ENCODE data around the gene PPP2R5A. TPM values are rescaled to one million over a fixed set of nuclear protein-coding genes. Genes with fewer than 3 reads are reported as not detected.
A peak's percentile ranks its signal among the peaks of the same experiment; 100 is the strongest.

The PPP2R5A gene
- total and polyA plus RNA-seq, 2 of the 13 experiments (the other 11 are each of a cell fraction or from before 2014, with no cell fraction given) = 22.0 to 31.4 TPM

- TF ChIP-seq, protein P1, sequence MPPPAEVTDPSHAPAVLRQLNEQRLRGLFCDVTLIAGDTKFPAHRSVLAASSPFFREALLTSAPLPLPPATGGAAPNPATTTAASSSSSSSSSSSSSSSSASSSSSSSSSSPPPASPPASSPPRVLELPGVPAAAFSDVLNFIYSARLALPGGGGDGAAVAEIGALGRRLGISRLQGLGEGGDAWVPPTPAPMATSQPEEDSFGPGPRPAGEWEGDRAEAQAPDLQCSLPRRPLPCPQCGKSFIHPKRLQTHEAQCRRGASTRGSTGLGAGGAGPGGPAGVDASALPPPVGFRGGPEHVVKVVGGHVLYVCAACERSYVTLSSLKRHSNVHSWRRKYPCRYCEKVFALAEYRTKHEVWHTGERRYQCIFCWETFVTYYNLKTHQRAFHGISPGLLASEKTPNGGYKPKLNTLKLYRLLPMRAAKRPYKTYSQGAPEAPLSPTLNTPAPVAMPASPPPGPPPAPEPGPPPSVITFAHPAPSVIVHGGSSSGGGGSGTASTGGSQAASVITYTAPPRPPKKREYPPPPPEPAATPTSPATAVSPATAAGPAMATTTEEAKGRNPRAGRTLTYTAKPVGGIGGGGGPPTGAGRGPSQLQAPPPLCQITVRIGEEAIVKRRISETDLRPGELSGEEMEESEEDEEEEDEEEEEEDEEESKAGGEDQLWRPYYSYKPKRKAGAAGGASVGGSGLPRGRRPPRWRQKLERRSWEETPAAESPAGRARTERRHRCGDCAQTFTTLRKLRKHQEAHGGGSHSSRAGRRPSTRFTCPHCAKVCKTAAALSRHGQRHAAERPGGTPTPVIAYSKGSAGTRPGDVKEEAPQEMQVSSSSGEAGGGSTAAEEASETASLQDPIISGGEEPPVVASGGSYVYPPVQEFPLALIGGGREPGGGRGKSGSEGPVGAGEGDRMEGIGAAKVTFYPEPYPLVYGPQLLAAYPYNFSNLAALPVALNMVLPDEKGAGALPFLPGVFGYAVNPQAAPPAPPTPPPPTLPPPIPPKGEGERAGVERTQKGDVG (CRISPR knock-in tag; IDR thresholded peaks at IDR 0.05; ENCODE audit: borderline replicate concordance) = no peak
- TF ChIP-seq NKX3-1 (CRISPR knock-in tag; IDR thresholded peaks at IDR 0.05) (no peak), CBX5 (CRISPR knock-in tag; IDR thresholded peaks at IDR 0.05; ENCODE audit: borderline replicate concordance) (no peak), ZNF232 (CRISPR knock-in tag; IDR thresholded peaks at IDR 0.05; ENCODE audit: borderline replicate concordance) (peak; percentile 34; the same call in 1 of the 2 replicates), NR3C1 (CRISPR knock-in tag; IDR thresholded peaks at IDR 0.05) (no peak), EHMT2 (IDR thresholded peaks at IDR 0.05; ENCODE audit: borderline replicate concordance, low read depth, low read length) (no peak), ZNF768 (CRISPR knock-in tag; IDR thresholded peaks at IDR 0.05) (no peak), FOXP1 (IDR thresholded peaks at IDR 0.05) (no peak), FOXP1 (CRISPR knock-in tag; IDR thresholded peaks at IDR 0.05) (peak; percentile 78), MAF1 (CRISPR knock-in tag; IDR thresholded peaks at IDR 0.05; ENCODE audit: borderline replicate concordance) (no peak), SAFB2 (CRISPR knock-in tag; IDR thresholded peaks at IDR 0.05; ENCODE audit: borderline replicate concordance, low read depth) (no peak), THRA (CRISPR knock-in tag; IDR thresholded peaks at IDR 0.05; ENCODE audit: borderline replicate concordance) (no peak; the same call in 1 of the 2 replicates), KDM3A (CRISPR knock-in tag; IDR thresholded peaks at IDR 0.05; ENCODE audit: low read depth) (no peak), EED (CRISPR knock-in tag; IDR thresholded peaks at IDR 0.05) (no peak), IRF2 (CRISPR knock-in tag; IDR thresholded peaks at IDR 0.05) (no peak), ESRRA (CRISPR knock-in tag; IDR thresholded peaks at IDR 0.05; ENCODE audit: low read depth) (no peak), TCF7 (IDR thresholded peaks at IDR 0.05; ENCODE audit: low read depth) (no peak; the same call in 1 of the 2 replicates), RFX3 (CRISPR knock-in tag; IDR thresholded peaks at IDR 0.05) (no peak), PHF8 (CRISPR knock-in tag; IDR thresholded peaks at IDR 0.05) (no peak), ZNF329 (CRISPR knock-in tag; IDR thresholded peaks at IDR 0.05; ENCODE audit: low read depth) (no peak), ZSCAN20 (CRISPR knock-in tag; IDR thresholded peaks at IDR 0.05; ENCODE audit: borderline replicate concordance) (no peak), CREM (IDR thresholded peaks at IDR 0.05) (peak; percentile 30; the same call in 1 of the 2 replicates), CREM (CRISPR knock-in tag; IDR thresholded peaks at IDR 0.05) (no peak), TAF15 (IDR thresholded peaks at IDR 0.05; ENCODE audit: low read depth, low read length, poor library complexity, severe bottlenecking) (no peak), SNAI1 (CRISPR knock-in tag; IDR thresholded peaks at IDR 0.05; ENCODE audit: borderline replicate concordance) (no peak), ZNF138 (CRISPR knock-in tag; IDR thresholded peaks at IDR 0.05; ENCODE audit: low read depth) (no peak)
- TF ChIP-seq, protein P2, sequence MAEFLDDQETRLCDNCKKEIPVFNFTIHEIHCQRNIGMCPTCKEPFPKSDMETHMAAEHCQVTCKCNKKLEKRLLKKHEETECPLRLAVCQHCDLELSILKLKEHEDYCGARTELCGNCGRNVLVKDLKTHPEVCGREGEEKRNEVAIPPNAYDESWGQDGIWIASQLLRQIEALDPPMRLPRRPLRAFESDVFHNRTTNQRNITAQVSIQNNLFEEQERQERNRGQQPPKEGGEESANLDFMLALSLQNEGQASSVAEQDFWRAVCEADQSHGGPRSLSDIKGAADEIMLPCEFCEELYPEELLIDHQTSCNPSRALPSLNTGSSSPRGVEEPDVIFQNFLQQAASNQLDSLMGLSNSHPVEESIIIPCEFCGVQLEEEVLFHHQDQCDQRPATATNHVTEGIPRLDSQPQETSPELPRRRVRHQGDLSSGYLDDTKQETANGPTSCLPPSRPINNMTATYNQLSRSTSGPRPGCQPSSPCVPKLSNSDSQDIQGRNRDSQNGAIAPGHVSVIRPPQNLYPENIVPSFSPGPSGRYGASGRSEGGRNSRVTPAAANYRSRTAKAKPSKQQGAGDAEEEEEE (CRISPR knock-in tag; IDR thresholded peaks at IDR 0.05; ENCODE audit: borderline replicate concordance) = no peak
These were observed 42.8 kb upstream of the PPP2R5A start (continued) for GRCh38 chr1:212242288-212242984.

Measured in HepG2 (cell line).